GM23248 (cell line): ENCODE results near the gene MINDY4. TPM values are rescaled to one million over a fixed set of nuclear protein-coding genes. Genes with fewer than 3 reads are reported as not detected.

ENCODE experiments used
- DNase-seq: peaks from one replicate; pipeline ENCODE4 v3.0.0-alpha.2; 2015
- H2AFZ ChIP-seq: fragments of 200-600 bp; sonication (generic); 2 replicates; pipeline ENCODE4 v1.6.1; 2016; ENCODE audit warnings: antibody characterized with exemption
- H3F3A ChIP-seq: fragments of 200-600 bp; sonication (generic); 2 replicates; pipeline ENCODE4 v1.6.1; 2016; ENCODE audit warnings: mild to moderate bottlenecking, antibody characterized with exemption, mixed run types; ENCODE audit not compliant: insufficient read depth
- H3K27ac ChIP-seq: fragments of 200-600 bp; sonication (generic); 2 replicates; pipeline ENCODE4 v1.5.1; 2016; ENCODE audit warnings: mild to moderate bottlenecking
- H3K27me3 ChIP-seq: fragments of 200-600 bp; sonication (generic); replicated peaks from 2 replicates; pipeline ENCODE4 v1.6.1; 2016; ENCODE audit warnings: mild to moderate bottlenecking; ENCODE audit not compliant: insufficient read depth
- H3K36me3 ChIP-seq: fragments of 200-600 bp; sonication (generic); 2 replicates; pipeline ENCODE4 v1.6.1; 2016; ENCODE audit warnings: low read depth, mild to moderate bottlenecking
- H3K4me1 ChIP-seq: fragments of 200-600 bp; sonication (generic); 2 replicates; pipeline ENCODE4 v1.6.1; 2016; ENCODE audit warnings: mild to moderate bottlenecking; ENCODE audit not compliant: insufficient read depth
- H3K4me2 ChIP-seq: fragments of 200-600 bp; sonication (generic); one replicate; pipeline ENCODE4 v1.6.1; 2016; ENCODE audit warnings: mild to moderate bottlenecking; ENCODE audit not compliant: unreplicated experiment
- H3K4me3 ChIP-seq: fragments of 200-600 bp; sonication (generic); 2 replicates; pipeline ENCODE4 v1.5.1; 2016; ENCODE audit warnings: mild to moderate bottlenecking
- H3K79me2 ChIP-seq: fragments of 200-600 bp; sonication (generic); 2 replicates; pipeline ENCODE4 v1.6.1; 2016; ENCODE audit warnings: mild to moderate bottlenecking; ENCODE audit not compliant: insufficient read depth
- H3K9ac ChIP-seq: fragments of 200-600 bp; sonication (generic); 2 replicates; pipeline ENCODE4 v1.6.1; 2016; ENCODE audit warnings: mild to moderate bottlenecking
- H3K9me2 ChIP-seq: fragments of 200-600 bp; sonication (generic); 2 replicates; pipeline ENCODE4 v1.6.1; 2016; ENCODE audit warnings: mixed run types, mild to moderate bottlenecking, moderate library complexity; ENCODE audit not compliant: insufficient read depth
- H3K9me3 ChIP-seq: fragments of 200-600 bp; sonication (generic); one replicate; pipeline ENCODE4 v1.6.1; 2017; ENCODE audit warnings: low read depth
- H4K20me1 ChIP-seq: fragments of 200-600 bp; sonication (generic); 2 replicates; pipeline ENCODE4 v1.6.0; 2016; ENCODE audit not compliant: insufficient read depth
- EZH2 ChIP-seq: fragments of 200-600 bp; sonication (generic); IDR thresholded peaks from 2 replicates; pipeline ENCODE4 v1.6.1; 2018; ENCODE audit warnings: antibody characterized with exemption, mild to moderate bottlenecking; ENCODE audit not compliant: insufficient read depth, poor library complexity, severe bottlenecking
- EZH2phosphoT487 ChIP-seq: fragments of 200-600 bp; sonication (generic); IDR thresholded peaks from 2 replicates; pipeline ENCODE4 v1.6.1; 2018; ENCODE audit warnings: antibody characterized with exemption, moderate library complexity, mild to moderate bottlenecking, low read depth; ENCODE audit not compliant: insufficient read depth
- WGBS, 2 experiments: methylation state at CpG; one replicate each; pipeline ENCODE4 v1.1.6; 2015 to 2017; ENCODE audit warnings: low lambda C conversion rate in 2 of 2, low coverage in 1 of 2; ENCODE audit errors: missing lambda C conversion rate in 2 of 2; 5-methylcytosine and 5-hydroxymethylcytosine counted together
- in situ Hi-C: fragments of 300-500 bp; cut with MboI; formaldehyde crosslinking; loops from 2 replicates; pipeline ENCODE4 v1.15.0; 2020
- polyA plus RNA-seq: library from polyadenylated mRNA; unstranded; fragments of >200 nt; fragmentation: Nextera tagmentation; extraction: Ambion mirVana; gene quantifications from 2 replicates; pipeline ENCODE4 v1.2.1, GENCODE V29; 2016
- total RNA-seq: library from RNA; depleted of rRNA; stranded (reverse); fragments of >200 nt; shearing (Covaris generic); gene quantifications from 2 replicates; pipeline ENCODE4 v1.2.3, GENCODE V29; 2014

MINDY4 gene
- total and polyA plus RNA-seq, 2 experiments from 2014 or later, result 2.5 to 3.5 TPM

GRCh38 chr7:30920584-30921539, 149.6 kb downstream of the MINDY4 start:
- DNase-seq, result peak; percentile 75
- no peak overlapping the region for H2AFZ ChIP-seq
- no peak overlapping the region for H3K4me3 ChIP-seq
- no peak overlapping the region for H3K4me2 ChIP-seq
- in situ Hi-C loops, result no loop called here
- no peaks in the 10 kb centered on the region for H3K36me3 ChIP-seq
- H4K20me1 ChIP-seq, result no peaks in the 10 kb centered on the region
- no peaks in the 10 kb centered on the region for H3K9me2 ChIP-seq
- 45 to 49% methylated on average over 9 of the region's 9 CpGs for WGBS, 2 experiments
- H3K9ac ChIP-seq, result no peak overlapping the region
- H3K27ac ChIP-seq, result no peak overlapping the region
- H3K9me3 ChIP-seq, result no peaks in the 10 kb centered on the region
- no peak for TF ChIP-seq EZH2
- TF ChIP-seq EZH2phosphoT487, result no peak
- no peaks in the 10 kb centered on the region for H3K27me3 ChIP-seq
- peaks cover 11% of the 10 kb centered on the region; the same call in 1 of the 2 replicates for H3K4me1 ChIP-seq
- H3F3A ChIP-seq, result 0 out of 2 replicates have a peak, but pooled peaks cover 3% of the 10 kb centered on the region
- H3K79me2 ChIP-seq, result no peaks in the 10 kb centered on the region

- H3K27me3 ChIP-seq, result no peaks in the 10 kb centered on the region
- no peak overlapping the region for H3K4me3 ChIP-seq
- H3K27ac ChIP-seq, result no peak overlapping the region
- no peaks in the 10 kb centered on the region for H3K36me3 ChIP-seq
- in situ Hi-C loops, result no loop called here
- no peak overlapping the region for H3K4me2 ChIP-seq
- H2AFZ ChIP-seq, result no peak overlapping the region
- no peaks in the 10 kb centered on the region for H3K9me2 ChIP-seq
- peaks cover 11% of the 10 kb centered on the region; the same call in 1 of the 2 replicates for H3K4me1 ChIP-seq
- H3K9ac ChIP-seq, result no peak overlapping the region
- H3F3A ChIP-seq, result 0 out of 2 replicates have a peak, but pooled peaks cover 3% of the 10 kb centered on the region
- no peaks in the 10 kb centered on the region for H3K9me3 ChIP-seq
- 78 to 86% methylated on average over 8 to 19 of the region's 19 CpGs for WGBS, 2 experiments
- H3K79me2 ChIP-seq, result no peaks in the 10 kb centered on the region
- DNase-seq, result no peak
- no peaks in the 10 kb centered on the region for H4K20me1 ChIP-seq
- TF ChIP-seq EZH2, result no peak
- no peak for TF ChIP-seq EZH2phosphoT487
Observed at GRCh38 chr7:30921540-30922401, 150.6 kb downstream of the MINDY4 start.

- Histone ChIP-seq H3K36me3 (no peaks in the 10 kb centered on the region), H3K79me2 (no peaks in the 10 kb centered on the region), H3K27ac (no peak overlapping the region), H3K9ac (no peak overlapping the region), H3K27me3 (no peaks in the 10 kb centered on the region), H3F3A (0 out of 2 replicates have a peak, but pooled peaks cover 3% of the 10 kb centered on the region), H2AFZ (no peak overlapping the region), H4K20me1 (no peaks in the 10 kb centered on the region), H3K4me3 (no peak overlapping the region), H3K4me1 (peaks cover 11% of the 10 kb centered on the region; the same call in 1 of the 2 replicates), H3K9me3 (no peaks in the 10 kb centered on the region), H3K4me2 (no peak overlapping the region), H3K9me2 (no peaks in the 10 kb centered on the region)
- no peak for TF ChIP-seq EZH2
- no peak for TF ChIP-seq EZH2phosphoT487
- WGBS, 2 experiments, result 93 to 95% methylated on average over 9 of the region's 9 CpGs
- no peak for DNase-seq
- in situ Hi-C loops, result no loop called here
Observed at GRCh38 chr7:30922596-30922995, 151.4 kb downstream of the MINDY4 start.

GRCh38 chr7:30923009-30923773, 152.0 kb downstream of the MINDY4 start:
- Histone ChIP-seq H3K27me3 (no peaks in the 10 kb centered on the region), H2AFZ (no peak overlapping the region), H3K9ac (no peak overlapping the region), H3K9me3 (no peaks in the 10 kb centered on the region), H3F3A (0 out of 2 replicates have a peak, but pooled peaks cover 3% of the 10 kb centered on the region), H3K79me2 (no peaks in the 10 kb centered on the region), H3K4me3 (no peak overlapping the region), H3K27ac (no peak overlapping the region), H3K4me2 (no peak overlapping the region), H3K4me1 (peaks cover 11% of the 10 kb centered on the region; the same call in 1 of the 2 replicates), H4K20me1 (no peaks in the 10 kb centered on the region), H3K9me2 (no peaks in the 10 kb centered on the region), H3K36me3 (no peaks in the 10 kb centered on the region)
- 87% methylated on average over 18 of the region's 19 CpGs for WGBS, 2 experiments
- no peak for TF ChIP-seq EZH2phosphoT487
- TF ChIP-seq EZH2, result no peak
- in situ Hi-C loops, result no loop called here
- no peak for DNase-seq
